ENCODE results near the gene TLCD1.

TLCD1 gene

GRCh38 chr17:28689011-28689410, 37.0 kb downstream of the TLCD1 start:
- Histone ChIP-seq H3K36me3 (peaks cover 93% of the 10 kb centered on the region), H3K9me3 (ENCODE audit: severe bottlenecking) (no peaks in the 10 kb centered on the region), H3K27me3 (ENCODE audit: insufficient read depth, low read depth, severe bottlenecking) (no peaks in the 10 kb centered on the region), H3K27ac (no peak overlapping the region), H3K4me3 (ENCODE audit: low read depth, low read length) (no peak overlapping the region)
- DNase-seq: no peak
- no peak for TF ChIP-seq CTCF (IDR thresholded peaks at IDR 0.05; ENCODE audit: low read depth, low read length)

GRCh38 chr17:28688481-28688880, 37.6 kb downstream of the TLCD1 start:
- Histone ChIP-seq H3K27me3 (ENCODE audit: insufficient read depth, low read depth, severe bottlenecking) (no peaks in the 10 kb centered on the region), H3K9me3 (ENCODE audit: severe bottlenecking) (no peaks in the 10 kb centered on the region), H3K4me3 (ENCODE audit: low read depth, low read length) (no peak overlapping the region), H3K36me3 (peaks cover 93% of the 10 kb centered on the region), H3K27ac (peak overlapping the region; percentile 94)
- no peak for DNase-seq
- TF ChIP-seq CTCF (IDR thresholded peaks at IDR 0.05; ENCODE audit: low read depth, low read length): no peak

- H3K9me3 ChIP-seq (ENCODE audit: severe bottlenecking): no peaks in the 10 kb centered on the region
- no peaks in the 10 kb centered on the region for H3K27me3 ChIP-seq (ENCODE audit: insufficient read depth, low read depth, severe bottlenecking)
- peak; percentile 75 for DNase-seq
- H3K27ac ChIP-seq: peak overlapping the region; percentile 94
- no peak for TF ChIP-seq CTCF (IDR thresholded peaks at IDR 0.05; ENCODE audit: low read depth, low read length)
- peaks cover 96% of the 10 kb centered on the region for H3K36me3 ChIP-seq
- peak overlapping the region; percentile 26 for H3K4me3 ChIP-seq (ENCODE audit: low read depth, low read length)
These were observed 39.7 kb downstream of the TLCD1 start for GRCh38 chr17:28686296-28686695.

- Histone ChIP-seq H3K27me3 (ENCODE audit: insufficient read depth, low read depth, severe bottlenecking) (no peaks in the 10 kb centered on the region), H3K4me3 (ENCODE audit: low read depth, low read length) (no peak overlapping the region), H3K36me3 (peaks cover 96% of the 10 kb centered on the region), H3K9me3 (ENCODE audit: severe bottlenecking) (no peaks in the 10 kb centered on the region), H3K27ac (peak overlapping the region; percentile 94)
- no peak for TF ChIP-seq CTCF (IDR thresholded peaks at IDR 0.05; ENCODE audit: low read depth, low read length)
- no peak for DNase-seq
These were observed 40.7 kb downstream of the TLCD1 start for GRCh38 chr17:28685366-28685765.

- peaks cover 96% of the 10 kb centered on the region for H3K36me3 ChIP-seq
- peak; percentile 82 for DNase-seq
These were observed 41.1 kb downstream of the TLCD1 start for GRCh38 chr17:28684963-28685362.

More at GRCh38 chr17:28684963-28685362, 41.1 kb downstream of the TLCD1 start:
- Histone ChIP-seq H3K9me3 (ENCODE audit: severe bottlenecking) (no peaks in the 10 kb centered on the region), H3K27ac (peak overlapping the region; percentile 94), H3K4me3 (ENCODE audit: low read depth, low read length) (no peak overlapping the region), H3K27me3 (ENCODE audit: insufficient read depth, low read depth, severe bottlenecking) (no peaks in the 10 kb centered on the region)
- peak; percentile 81 for TF ChIP-seq CTCF (IDR thresholded peaks at IDR 0.05; ENCODE audit: low read depth, low read length)
